GM04504 (cell line): Measurements from ENCODE around the gene GTF2F1.
A peak's percentile ranks its signal among the peaks of the same experiment; 100 is the strongest.
"Not testable (repeated sequence)": the region's sequence is repeated elsewhere in the genome, so short reads cannot be mapped to it uniquely, and the experiment has no call there.

Experiments
- DNase-seq: peaks from one replicate; pipeline ENCODE4 v3.0.0-alpha.2; 2012; ENCODE audit warnings: low read depth

GTF2F1 gene

GRCh38 chr19:6393074-6393982, at the start of gene GTF2F1:
TSS of gene GTF2F1 (minus strand) at chr19:6393164. CDS start at chr19:6392995, 169 bp downstream.
- DNase-seq = peak; percentile 87

GRCh38 chr19:6442087-6442688, 49.2 kb upstream of the GTF2F1 start:
- no peak for DNase-seq

GRCh38 chr19:6440905-6441304, 47.9 kb upstream of the GTF2F1 start:
- no peak for DNase-seq

- no peak for DNase-seq
Measured at GRCh38 chr19:6439743-6440142, 46.8 kb upstream of the GTF2F1 start.

- no peak for DNase-seq
Measured at GRCh38 chr19:6433663-6434062, 40.7 kb upstream of the GTF2F1 start, which contains the start of gene SLC25A41. TSS of gene SLC25A41 (minus strand) at chr19:6433763. CDS start at chr19:6433693, 70 bp downstream.

GRCh38 chr19:6433165-6433564, 40.2 kb upstream of the GTF2F1 start:
- DNase-seq = no peak

GRCh38 chr19:6431891-6432290, 38.9 kb upstream of the GTF2F1 start:
- DNase-seq = no peak

- no peak for DNase-seq
Measured at GRCh38 chr19:6429419-6430221, 36.7 kb upstream of the GTF2F1 start.

- DNase-seq = not testable (repeated sequence)
Measured at GRCh38 chr19:6428692-6429418, 35.9 kb upstream of the GTF2F1 start.

GRCh38 chr19:6427131-6427530, 34.2 kb upstream of the GTF2F1 start:
- no peak for DNase-seq

- DNase-seq = no peak
Measured at GRCh38 chr19:6425732-6426620, 33.0 kb upstream of the GTF2F1 start.

GRCh38 chr19:6424939-6425731, 32.2 kb upstream of the GTF2F1 start:
- DNase-seq = peak; percentile 100

GRCh38 chr19:6424195-6424938, 31.4 kb upstream of the GTF2F1 start, which contains the start of gene KHSRP:
TSS of gene KHSRP (minus strand) at chr19:6424811. CDS start at chr19:6424701, 110 bp downstream.
- DNase-seq = no peak

GRCh38 chr19:6423499-6424194, 30.7 kb upstream of the GTF2F1 start:
- DNase-seq = no peak

GRCh38 chr19:6421075-6422014, 28.4 kb upstream of the GTF2F1 start:
- no peak for DNase-seq

GRCh38 chr19:6418562-6418932, 25.6 kb upstream of the GTF2F1 start:
- no peak for DNase-seq
